Vagina (tissue), 2 donors: ENCODE measurements around the gene TENM4.

ENCODE experiments used
- CTCF ChIP-seq, 3 experiments: fragments of 450-650 bp in 2 of 3; fragments of 200-600 bp in 1 of 3; sonication (generic) in 1 of 3; IDR thresholded peaks; one replicate each; pipeline ENCODE4 v1.5.1; 2017 to 2019; ENCODE audit warnings: antibody characterized with exemption in 3 of 3, mild to moderate bottlenecking in 2 of 3, moderate library complexity in 2 of 3
- POLR2A ChIP-seq, 2 donors: fragments of 450-650 bp; IDR thresholded peaks; one replicate each; pipeline ENCODE4 v1.6.1; 2017; ENCODE audit warnings: antibody characterized with exemption in 2 of 2, mild to moderate bottlenecking in 2 of 2, moderate library complexity in 2 of 2

- no peak for TF ChIP-seq POLR2A (IDR thresholded peaks at IDR 0.05)
- TF ChIP-seq CTCF (IDR thresholded peaks at IDR 0.05) = no peak
These were observed 112.4 kb downstream of the TENM4 start for GRCh38 chr11:79328402-79328801.
